PC-9 (cell line): ENCODE results near the gene SNTG2.

ENCODE experiments used
- EZH2 ChIP-seq: fragments of 200-600 bp; sonication (generic); IDR thresholded peaks from 2 replicates; pipeline ENCODE4 v1.8.0; 2017; ENCODE audit warnings: antibody characterized with exemption, low read depth
- TF ChIP-seq, protein P1 (sequence below): fragments of 200-600 bp; sonication (generic); conservative IDR thresholded peaks from 2 replicates; pipeline ENCODE4 v1.6.1; 2017; ENCODE audit warnings: mixed run types, antibody characterized with exemption, mild to moderate bottlenecking, moderate library complexity

DNA sequence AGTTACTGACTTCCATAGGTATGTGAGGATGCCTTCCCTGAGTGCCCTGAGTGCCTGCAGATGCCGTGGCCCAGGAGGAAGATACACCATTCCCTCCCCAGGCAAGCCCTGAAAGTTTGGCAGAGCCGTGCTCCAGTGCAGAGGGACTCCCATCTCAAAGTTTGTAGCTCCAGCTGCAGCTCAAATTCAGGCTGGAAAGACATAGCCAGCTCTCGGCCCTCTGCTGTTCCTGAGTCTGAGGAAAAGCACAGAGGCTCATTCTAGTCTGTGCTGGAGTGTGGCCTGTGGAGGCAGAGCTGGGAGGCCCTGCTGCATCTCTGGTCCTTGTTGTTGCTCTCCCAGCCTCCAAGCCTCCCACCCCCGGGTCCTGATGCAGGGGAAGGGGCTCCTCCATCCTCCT, 446.7 kb downstream of the SNTG2 start:
- TF ChIP-seq, protein P1, sequence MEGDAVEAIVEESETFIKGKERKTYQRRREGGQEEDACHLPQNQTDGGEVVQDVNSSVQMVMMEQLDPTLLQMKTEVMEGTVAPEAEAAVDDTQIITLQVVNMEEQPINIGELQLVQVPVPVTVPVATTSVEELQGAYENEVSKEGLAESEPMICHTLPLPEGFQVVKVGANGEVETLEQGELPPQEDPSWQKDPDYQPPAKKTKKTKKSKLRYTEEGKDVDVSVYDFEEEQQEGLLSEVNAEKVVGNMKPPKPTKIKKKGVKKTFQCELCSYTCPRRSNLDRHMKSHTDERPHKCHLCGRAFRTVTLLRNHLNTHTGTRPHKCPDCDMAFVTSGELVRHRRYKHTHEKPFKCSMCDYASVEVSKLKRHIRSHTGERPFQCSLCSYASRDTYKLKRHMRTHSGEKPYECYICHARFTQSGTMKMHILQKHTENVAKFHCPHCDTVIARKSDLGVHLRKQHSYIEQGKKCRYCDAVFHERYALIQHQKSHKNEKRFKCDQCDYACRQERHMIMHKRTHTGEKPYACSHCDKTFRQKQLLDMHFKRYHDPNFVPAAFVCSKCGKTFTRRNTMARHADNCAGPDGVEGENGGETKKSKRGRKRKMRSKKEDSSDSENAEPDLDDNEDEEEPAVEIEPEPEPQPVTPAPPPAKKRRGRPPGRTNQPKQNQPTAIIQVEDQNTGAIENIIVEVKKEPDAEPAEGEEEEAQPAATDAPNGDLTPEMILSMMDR = no peak
- no peak for TF ChIP-seq EZH2
